ENCODE results near the gene MAN2B2. TPM values are rescaled to one million over a fixed set of nuclear protein-coding genes. Genes with fewer than 3 reads are reported as not detected.
A peak's percentile ranks its signal among the peaks of the same experiment; 100 is the strongest.

The MAN2B2 gene
- total and polyA plus RNA-seq, 9 of the 15 experiments (the other 6 are each of a cell fraction or from before 2014, with no cell fraction given) = 0.21 to 8.8 (median 3.7) TPM

DNA sequence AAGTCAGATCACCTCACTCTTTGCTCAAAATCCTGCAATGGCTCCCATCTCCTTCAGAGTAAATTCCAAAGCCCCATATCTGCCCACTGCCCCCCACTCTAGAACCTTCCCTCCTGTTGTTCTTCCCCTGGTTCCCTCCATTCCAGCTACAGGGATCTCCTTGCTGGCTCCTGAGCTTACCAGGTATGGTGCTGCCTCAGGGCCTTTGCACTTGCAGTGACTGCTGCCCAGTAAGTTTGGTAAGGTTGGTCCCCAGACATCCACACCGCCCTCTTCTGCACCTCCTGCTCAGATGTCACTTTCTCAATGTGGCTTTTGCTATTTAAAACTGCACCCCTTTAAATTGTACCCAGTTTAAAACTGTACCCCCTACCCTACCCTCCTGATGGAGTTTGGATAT, 7.8 kb upstream of the MAN2B2 start:
- TF ChIP-seq, protein P1, sequence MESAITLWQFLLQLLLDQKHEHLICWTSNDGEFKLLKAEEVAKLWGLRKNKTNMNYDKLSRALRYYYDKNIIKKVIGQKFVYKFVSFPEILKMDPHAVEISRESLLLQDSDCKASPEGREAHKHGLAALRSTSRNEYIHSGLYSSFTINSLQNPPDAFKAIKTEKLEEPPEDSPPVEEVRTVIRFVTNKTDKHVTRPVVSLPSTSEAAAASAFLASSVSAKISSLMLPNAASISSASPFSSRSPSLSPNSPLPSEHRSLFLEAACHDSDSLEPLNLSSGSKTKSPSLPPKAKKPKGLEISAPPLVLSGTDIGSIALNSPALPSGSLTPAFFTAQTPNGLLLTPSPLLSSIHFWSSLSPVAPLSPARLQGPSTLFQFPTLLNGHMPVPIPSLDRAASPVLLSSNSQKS (CRISPR knock-in tag; IDR thresholded peaks at IDR 0.05) = no peak
- TF ChIP-seq, protein P2, sequence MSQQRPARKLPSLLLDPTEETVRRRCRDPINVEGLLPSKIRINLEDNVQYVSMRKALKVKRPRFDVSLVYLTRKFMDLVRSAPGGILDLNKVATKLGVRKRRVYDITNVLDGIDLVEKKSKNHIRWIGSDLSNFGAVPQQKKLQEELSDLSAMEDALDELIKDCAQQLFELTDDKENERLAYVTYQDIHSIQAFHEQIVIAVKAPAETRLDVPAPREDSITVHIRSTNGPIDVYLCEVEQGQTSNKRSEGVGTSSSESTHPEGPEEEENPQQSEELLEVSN (IDR thresholded peaks at IDR 0.05; ENCODE audit: borderline replicate concordance in 1 of 2, extremely low read depth in 1 of 2, insufficient read depth in 1 of 2, insufficient read length in 1 of 2, low read depth in 1 of 2, low read length in 1 of 2, poor library complexity in 1 of 2, severe bottlenecking in 1 of 2) = no peak
- peak; percentile 80 for TF ChIP-seq RBM25 (IDR thresholded peaks at IDR 0.05; ENCODE audit: low read depth, low read length, severe bottlenecking)
- Histone ChIP-seq H3K27ac (ENCODE audit: extremely low read depth, low read depth, low read length) (no peak overlapping the region), H3K4me1 (replicated peaks in 1 of 2; ENCODE audit: control insufficient read depth in 2 of 2, insufficient read depth in 2 of 2, low read length in 2 of 2) (peaks cover 6 to 19% of the 10 kb centered on the region in 2 experiments; a peak in 3 of 5 replicates), H3K9me3 (replicated peaks; ENCODE audit: control insufficient read depth, insufficient read depth, low read depth, low read length) (peaks cover 7% of the 10 kb centered on the region; the same call in 1 of the 2 replicates), H3K27me3 (ENCODE audit: control insufficient read depth in 2 of 2, insufficient read depth in 2 of 2, low read length in 2 of 2) (peaks cover 17 to 66% of the 10 kb centered on the region in 2 experiments), H2AFZ (ENCODE audit: low read depth, low read length) (no peak overlapping the region), H4K20me1 (replicated peaks; ENCODE audit: control insufficient read depth, insufficient read depth, low read length) (no peaks in the 10 kb centered on the region), H3K79me2 (ENCODE audit: control insufficient read depth, insufficient read depth, low read length) (no peaks in the 10 kb centered on the region), H3K9me1 (ENCODE audit: control insufficient read depth, insufficient read depth, low read length) (no peaks in the 10 kb centered on the region), H3K9ac (ENCODE audit: insufficient read depth in 1 of 2, low read depth in 2 of 2, low read length in 2 of 2) (no peak overlapping the region), H3K36me3 (ENCODE audit: control insufficient read depth, insufficient read depth, low read length) (no peaks in the 10 kb centered on the region), H3K4me2 (ENCODE audit: insufficient read depth, low read length) (no peak overlapping the region), H3K4me3 (no peak overlapping the region)
- BruUV-seq (replicated peaks) = no TSS peak
- ChIA-PET POLR2A (interaction anchor here (0.6 kb wide), 1 partner anchor 47 kb away, joined by 4 read pairs; no protein-coding TSS in a partner anchor), CTCF (ENCODE audit: low intra/inter-chr PET ratio) (no interaction called here)
- DNase-seq (ENCODE audit: extremely low read depth in 1 of 4, low spot score in 3 of 4) (no peak), ATAC-seq (no peak), FAIRE-seq (no peak)
- in situ Hi-C loops (cut with MboI) (no loop called here), intact Hi-C loops (cut with micrococcal nuclease) (no loop called here)
- WGBS (ENCODE audit: insufficient coverage, low coverage, missing lambda C conversion rate) = 8% methylated on average over 1 of the region's 1 CpG

Measured in K562 (cell line).